ENCODE data around the gene CERS2. TPM values are rescaled to one million over a fixed set of nuclear protein-coding genes. Genes with fewer than 3 reads are reported as not detected.
"Not testable (repeated sequence)": the region's sequence is repeated elsewhere in the genome, so short reads cannot be mapped to it uniquely, and the experiment has no call there.

The CERS2 gene
- total and polyA plus RNA-seq, 2 of the 8 experiments (the other 6 are each of a cell fraction or from before 2014, with no cell fraction given): 216 to 237 TPM

- H3K23ac ChIP-seq (ENCODE audit: insufficient read length); H2BK20ac ChIP-seq (ENCODE audit: low read length); H2BK12ac ChIP-seq (ENCODE audit: low read depth, low read length); H3K9ac ChIP-seq (replicated peaks in 1 of 4; ENCODE audit: extremely low read depth in 1 of 4, low read depth in 3 of 4, low read length in 3 of 4); H2AFZ ChIP-seq (ENCODE audit: low read length); H4K20me1 ChIP-seq (replicated peaks in 1 of 2; ENCODE audit: control insufficient read depth in 1 of 2, insufficient read depth in 2 of 2, low read length in 2 of 2); H3K56ac ChIP-seq (replicated peaks; ENCODE audit: insufficient read length, low read depth, low read length); H2BK15ac ChIP-seq (ENCODE audit: low read length); H3K4me3 ChIP-seq (ENCODE audit: extremely low read depth in 1 of 4, insufficient read depth in 2 of 4, low read depth in 3 of 4, low read length in 4 of 4); H3K9me3 ChIP-seq (ENCODE audit: insufficient read depth in 2 of 2, low read depth in 1 of 2, low read length in 1 of 2); H2BK5ac ChIP-seq (ENCODE audit: low read depth, low read length); H3K4ac ChIP-seq (replicated peaks; ENCODE audit: insufficient read length, low read depth, low read length); H3K23me2 ChIP-seq (ENCODE audit: low read depth, low read length); H3K27ac ChIP-seq (ENCODE audit: low read depth, low read length); H3K27me3 ChIP-seq (replicated peaks in 1 of 4; ENCODE audit: control insufficient read depth in 3 of 4, extremely low read depth in 1 of 4, insufficient read depth in 3 of 4, low read length in 3 of 4); H2BK120ac ChIP-seq (replicated peaks; ENCODE audit: low read depth, low read length); H3K14ac ChIP-seq (ENCODE audit: insufficient read length); H3K18ac ChIP-seq (ENCODE audit: extremely low read depth, low read length); H3K79me1 ChIP-seq (ENCODE audit: low read depth, low read length); H4K8ac ChIP-seq (ENCODE audit: extremely low read depth, insufficient read depth, low read length); H3K4me1 ChIP-seq (replicated peaks in 1 of 4; ENCODE audit: control insufficient read depth in 3 of 4, insufficient read depth in 4 of 4, low read length in 3 of 4); FAIRE-seq; H3K4me2 ChIP-seq (ENCODE audit: insufficient read depth in 1 of 2, low read depth in 2 of 2, low read length in 2 of 2); H4K91ac ChIP-seq (replicated peaks; ENCODE audit: insufficient read length, low read length); H4K5ac ChIP-seq (ENCODE audit: insufficient read length, low read depth, low read length); POLR2A ChIA-PET (ENCODE audit: partially characterized antibody); CTCF ChIA-PET (ENCODE audit: partially characterized antibody); H2AK5ac ChIP-seq (ENCODE audit: low read depth, low read length); DNase-seq (ENCODE audit: low read depth in 1 of 2, low spot score in 2 of 2): not testable (repeated sequence)
- H3K79me2 ChIP-seq (ENCODE audit: control insufficient read depth in 1 of 2, insufficient read depth in 2 of 2, low read length in 2 of 2): peaks cover 0 to 15% of the 10 kb centered on the region in 2 experiments; a peak in 2 of 4 replicates
- WGBS, 2 experiments (ENCODE audit: extremely low coverage in 1 of 2, insufficient coverage in 1 of 2, insufficient read length in 1 of 2, insufficient replicate concordance in 2 of 2, low coverage in 1 of 2, low lambda C conversion rate in 2 of 2, missing lambda C conversion rate in 1 of 2): 90% methylated on average over 6 of the region's 6 CpGs; no CpG with 5 or more reads in 1 of the 2 experiments
- H3K36me3 ChIP-seq (ENCODE audit: control insufficient read depth in 2 of 4, insufficient read depth in 4 of 4, low read length in 3 of 4): peaks cover 15 to 47% (median 26%) of the 10 kb centered on the region in 4 experiments
Observed at GRCh38 chr1:150928775-150929174, 45.9 kb downstream of the CERS2 start.

Data from H1 (cell line).